GM12878 (cell line): ENCODE data around the gene TYSND1. TPM values are rescaled to one million over a fixed set of nuclear protein-coding genes. Genes with fewer than 3 reads are reported as not detected.
A peak's percentile ranks its signal among the peaks of the same experiment; 100 is the strongest.

Source experiments
- CBX3 ChIP-seq: fragments of 200-600 bp; sonication (generic); IDR thresholded peaks from 2 replicates; pipeline ENCODE4 v1.6.1; 2016; ENCODE audit warnings: low read depth, borderline replicate concordance
- CBX5 ChIP-seq: sonication (generic); IDR thresholded peaks from 2 replicates; pipeline ENCODE4 v1.6.1; 2016; ENCODE audit warnings: low read depth, moderate library complexity, mild to moderate bottlenecking, inconsistent platforms
- CHD1 ChIP-seq: IDR thresholded peaks from 2 replicates; pipeline ENCODE4 v1.6.1; 2012; ENCODE audit warnings: low read depth, low read length, improper control_type of control experiment
- CREB1 ChIP-seq: IDR thresholded peaks from 2 replicates; pipeline ENCODE4 v1.6.1; 2012; ENCODE audit warnings: low read depth, mild to moderate bottlenecking, inconsistent platforms
- HDAC2 ChIP-seq: fragments of 200-600 bp; sonication (generic); IDR thresholded peaks from 2 replicates; pipeline ENCODE4 v1.6.1; 2017
- HDAC6 ChIP-seq: fragments of 200-600 bp; sonication (generic); IDR thresholded peaks from one replicate; pipeline ENCODE4 v1.8.0; 2017; ENCODE audit warnings: antibody characterized with exemption; ENCODE audit not compliant: unreplicated experiment
- IKZF1 ChIP-seq: fragments of 450-650 bp; conservative IDR thresholded peaks from 2 replicates; pipeline ENCODE4 v1.6.1; 2017; ENCODE audit warnings: antibody characterized with exemption, mild to moderate bottlenecking
- KLF5 ChIP-seq: fragments of 450-650 bp; IDR thresholded peaks from 2 replicates; pipeline ENCODE4 v1.6.1; 2014; ENCODE audit warnings: mild to moderate bottlenecking; ENCODE audit not compliant: partially characterized antibody
- MXI1 ChIP-seq: fragments of 150-350 bp; IDR thresholded peaks from 2 replicates; pipeline ENCODE4 v1.6.1; 2011; ENCODE audit warnings: low read depth, mild to moderate bottlenecking, inconsistent platforms, low read length, improper control_type of control experiment
- NR2C1 ChIP-seq: fragments of 450-650 bp; IDR thresholded peaks from 2 replicates; pipeline ENCODE4 v1.6.1; 2017; ENCODE audit warnings: antibody characterized with exemption, mild to moderate bottlenecking, moderate library complexity
- PML ChIP-seq: IDR thresholded peaks from 2 replicates; pipeline ENCODE4 v1.6.1; 2012; ENCODE audit warnings: low read length, inconsistent platforms
- PRDM15 ChIP-seq: fragments of 450-650 bp; formaldehyde crosslinking; IDR thresholded peaks from 2 replicates; pipeline ENCODE4 v1.4.0; 2020; ENCODE audit warnings: mild to moderate bottlenecking, moderate library complexity
- RAD21 ChIP-seq: IDR thresholded peaks from 2 replicates; pipeline ENCODE4 v1.6.1; 2011; ENCODE audit warnings: mild to moderate bottlenecking, low read depth, low read length, moderate library complexity; ENCODE audit not compliant: insufficient read depth
- RELB ChIP-seq: fragments of 450-650 bp; IDR thresholded peaks from 2 replicates; pipeline ENCODE4 v1.6.1; 2017; ENCODE audit warnings: low read depth, mild to moderate bottlenecking, moderate library complexity
- RFX5 ChIP-seq: IDR thresholded peaks from 2 replicates; pipeline ENCODE4 v1.6.1; 2011; ENCODE audit warnings: low read depth, low read length, improper control_type of control experiment
- SMARCA5 ChIP-seq: fragments of 450-650 bp; IDR thresholded peaks from 2 replicates; pipeline ENCODE4 v1.6.1; 2017; ENCODE audit warnings: mild to moderate bottlenecking
- SPI1 ChIP-seq: IDR thresholded peaks from 2 replicates; pipeline ENCODE4 v1.6.1; 2011; ENCODE audit warnings: low read depth, mild to moderate bottlenecking, low read length, moderate library complexity, borderline replicate concordance; ENCODE audit not compliant: insufficient read depth
- STAT1 ChIP-seq: fragments of 450-650 bp; conservative IDR thresholded peaks from 2 replicates; pipeline ENCODE4 v1.6.1; 2014; ENCODE audit warnings: antibody characterized with exemption, mild to moderate bottlenecking
- TAF1 ChIP-seq: IDR thresholded peaks from 2 replicates; pipeline ENCODE4 v1.6.1; 2011; ENCODE audit warnings: mild to moderate bottlenecking, low read depth, low read length, borderline replicate concordance
- polyA plus RNA-seq, 11 experiments: library from polyadenylated mRNA; depleted of rRNA in 4 of 11; unstranded in 6 of 11; stranded (reverse) in 5 of 11; fragments of >200 nt; fragmentation: Nextera tagmentation in 4 of 11; fragmentation: Illumina TruSeq in 1 of 11; extraction: Ambion mirVana in 4 of 11; extraction: Trizol in 1 of 11; gene quantifications; 1 replicate in 1 of 11; 2 replicates in 10 of 11; pipeline versions ENCODE4 v1.2.1 to v1.2.3, GENCODE V29; 2011 to 2016; ENCODE audit warnings: inconsistent platforms in 2 of 11, missing spikeins in 2 of 11, low read depth in 1 of 11
- total RNA-seq, 4 experiments: library from RNA; depleted of rRNA in 3 of 4; stranded (reverse); fragments of >200 nt in 3 of 4; fragmentation: Illumina TruSeq in 1 of 4; extraction: Trizol in 1 of 4; gene quantifications; 2 replicates each; pipeline versions ENCODE4 v1.2.1 to v1.2.3, GENCODE V29; 2013 to 2021
- TF ChIP-seq, protein P1 (sequence below): fragments of 450-650 bp; IDR thresholded peaks from 2 replicates; pipeline ENCODE4 v1.6.1; 2016; ENCODE audit warnings: mild to moderate bottlenecking, moderate library complexity, borderline replicate concordance

The TYSND1 gene
- total and polyA plus RNA-seq, 10 of the 15 experiments (the other 5 are each of a cell fraction or from before 2014, with no cell fraction given): 1.9 to 21.4 (median 12.0) TPM

DNA sequence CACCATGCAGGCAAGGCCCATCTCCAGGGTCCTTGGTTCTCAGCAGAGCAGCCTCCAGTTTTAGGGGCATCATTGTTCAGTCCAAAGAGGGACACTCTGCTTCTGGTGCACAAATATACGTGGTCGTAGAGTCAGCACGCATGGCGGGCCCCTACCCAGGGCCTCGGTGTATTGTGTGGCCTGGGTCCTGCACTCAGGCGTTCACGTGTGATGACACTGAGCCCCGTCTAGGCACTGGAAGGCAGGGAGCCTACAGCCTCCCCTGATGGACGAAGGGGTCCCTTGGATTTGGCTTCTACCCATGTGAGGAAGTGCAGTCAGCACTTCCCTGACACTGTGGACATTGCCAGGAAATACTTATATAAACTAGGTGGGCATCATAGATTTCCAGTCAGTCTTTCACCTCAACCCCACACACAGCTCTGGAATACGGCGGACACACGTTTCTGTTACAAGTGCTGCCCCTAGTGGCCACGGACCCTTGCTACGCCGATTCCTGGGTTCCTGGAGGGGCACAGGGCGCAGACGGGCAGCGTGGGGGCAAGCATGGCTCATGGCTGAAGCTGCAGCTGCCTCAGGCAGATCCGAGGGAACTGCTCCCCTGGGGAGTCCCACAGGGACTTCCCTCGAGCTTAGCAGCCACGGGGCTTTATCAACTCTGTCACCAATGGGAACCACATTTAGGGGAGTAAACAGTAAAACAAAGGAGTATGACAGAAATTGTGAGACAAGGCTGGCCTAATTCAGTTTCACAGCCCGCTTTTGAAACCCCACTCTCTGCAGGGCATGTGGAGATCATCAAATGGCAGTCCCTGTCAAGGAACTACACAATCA is 39.3 kb downstream of the TYSND1 start (continued):
- TF ChIP-seq, protein P1, sequence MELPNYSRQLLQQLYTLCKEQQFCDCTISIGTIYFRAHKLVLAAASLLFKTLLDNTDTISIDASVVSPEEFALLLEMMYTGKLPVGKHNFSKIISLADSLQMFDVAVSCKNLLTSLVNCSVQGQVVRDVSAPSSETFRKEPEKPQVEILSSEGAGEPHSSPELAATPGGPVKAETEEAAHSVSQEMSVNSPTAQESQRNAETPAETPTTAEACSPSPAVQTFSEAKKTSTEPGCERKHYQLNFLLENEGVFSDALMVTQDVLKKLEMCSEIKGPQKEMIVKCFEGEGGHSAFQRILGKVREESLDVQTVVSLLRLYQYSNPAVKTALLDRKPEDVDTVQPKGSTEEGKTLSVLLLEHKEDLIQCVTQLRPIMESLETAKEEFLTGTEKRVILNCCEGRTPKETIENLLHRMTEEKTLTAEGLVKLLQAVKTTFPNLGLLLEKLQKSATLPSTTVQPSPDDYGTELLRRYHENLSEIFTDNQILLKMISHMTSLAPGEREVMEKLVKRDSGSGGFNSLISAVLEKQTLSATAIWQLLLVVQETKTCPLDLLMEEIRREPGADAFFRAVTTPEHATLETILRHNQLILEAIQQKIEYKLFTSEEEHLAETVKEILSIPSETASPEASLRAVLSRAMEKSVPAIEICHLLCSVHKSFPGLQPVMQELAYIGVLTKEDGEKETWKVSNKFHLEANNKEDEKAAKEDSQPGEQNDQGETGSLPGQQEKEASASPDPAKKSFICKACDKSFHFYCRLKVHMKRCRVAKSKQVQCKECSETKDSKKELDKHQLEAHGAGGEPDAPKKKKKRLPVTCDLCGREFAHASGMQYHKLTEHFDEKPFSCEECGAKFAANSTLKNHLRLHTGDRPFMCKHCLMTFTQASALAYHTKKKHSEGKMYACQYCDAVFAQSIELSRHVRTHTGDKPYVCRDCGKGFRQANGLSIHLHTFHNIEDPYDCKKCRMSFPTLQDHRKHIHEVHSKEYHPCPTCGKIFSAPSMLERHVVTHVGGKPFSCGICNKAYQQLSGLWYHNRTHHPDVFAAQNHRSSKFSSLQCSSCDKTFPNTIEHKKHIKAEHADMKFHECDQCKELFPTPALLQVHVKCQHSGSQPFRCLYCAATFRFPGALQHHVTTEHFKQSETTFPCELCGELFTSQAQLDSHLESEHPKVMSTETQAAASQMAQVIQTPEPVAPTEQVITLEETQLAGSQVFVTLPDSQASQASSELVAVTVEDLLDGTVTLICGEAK: no peak
- TF ChIP-seq CHD1: no peak
- no peak for TF ChIP-seq NR2C1
- peak; percentile 34; the same call in 1 of the 2 replicates for TF ChIP-seq CBX5
- no peak for TF ChIP-seq HDAC6
- TF ChIP-seq RFX5: no peak
- TF ChIP-seq IKZF1: peak; percentile 85
- 0 out of 2 replicates have a peak, but pooled peaks have one; percentile 26 for TF ChIP-seq CREB1
- no peak for TF ChIP-seq HDAC2
- no peak for TF ChIP-seq PML
- peak; percentile 93 for TF ChIP-seq RELB
- TF ChIP-seq PRDM15 (CRISPR knock-in tag): no peak
- no peak for TF ChIP-seq KLF5
- no peak for TF ChIP-seq STAT1
- TF ChIP-seq TAF1: no peak
- 0 out of 2 replicates have a peak, but pooled peaks have one; percentile 12 for TF ChIP-seq RAD21
- TF ChIP-seq SMARCA5: no peak
- TF ChIP-seq CBX3: no peak
- peak; percentile 52; the same call in 1 of the 2 replicates for TF ChIP-seq SPI1
- 0 out of 2 replicates have a peak, but pooled peaks have one; percentile 64 for TF ChIP-seq MXI1
